ENCODE data around the gene SPEF2.

GRCh38 chr5:35626553-35626952 is 8.9 kb downstream of the SPEF2 start:
- TF ChIP-seq CTCF (IDR thresholded peaks at IDR 0.05; ENCODE audit: insufficient read depth, low read depth, low read length) (no peak), EZH2 (IDR thresholded peaks at IDR 0.05; ENCODE audit: insufficient read depth, low read length) (no peak)

Data from astrocyte (in vitro differentiated cells and primary cell).